Left ventricle myocardium inferior (tissue), 1 donor: ENCODE data around the gene GABRA1. TPM values are rescaled to one million over a fixed set of nuclear protein-coding genes. Genes with fewer than 3 reads are reported as not detected.

Experiments
- DNase-seq: peaks from one replicate; pipeline ENCODE4 v3.0.0-alpha.2; 2020
- H3K27ac ChIP-seq: fragments of 200-600 bp; replicated peaks from 2 replicates; pipeline ENCODE4 v1.8.0; 2021
- H3K27me3 ChIP-seq: fragments of 200-600 bp; 2 replicates; pipeline ENCODE4 v1.8.0; 2021; ENCODE audit warnings: low read depth
- H3K36me3 ChIP-seq: fragments of 200-600 bp; 2 replicates; pipeline ENCODE4 v1.8.0; 2021
- H3K4me1 ChIP-seq: fragments of 200-600 bp; 2 replicates; pipeline ENCODE4 v1.8.0; 2021
- H3K4me3 ChIP-seq: fragments of 200-600 bp; 2 replicates; pipeline ENCODE4 v1.8.0; 2021; ENCODE audit warnings: mild to moderate bottlenecking, moderate library complexity
- H3K9me3 ChIP-seq: fragments of 200-600 bp; replicated peaks from 2 replicates; pipeline ENCODE4 v1.8.0; 2021
- CTCF ChIP-seq: fragments of 200-600 bp; IDR thresholded peaks from 2 replicates; pipeline ENCODE4 v1.8.0; 2021; ENCODE audit warnings: antibody characterized with exemption, mild to moderate bottlenecking, borderline replicate concordance
- intact Hi-C: fragments of 100-400 bp; cut with micrococcal nuclease; formaldehyde crosslinking; loops from one replicate; pipeline ENCODE4 v1.11.0; 2022
- total RNA-seq: library from RNA; stranded (reverse); fragmentation: NEBNext Ultra II Directional; extraction: Animal tissue kit (Norgen Biotek cat#: 25700); gene quantifications from one replicate; pipeline ENCODE4 v1.2.1, GENCODE V29; 2021
- donor health status: DM: no; HTN: yes; CAD: no; lungs with severe emphysema.

The GABRA1 gene
- total RNA-seq, 1 donor from 2014 or later, result not detected

- no peak overlapping the region for H3K27ac ChIP-seq
- H3K27me3 ChIP-seq, result peaks cover 64% of the 10 kb centered on the region
- intact Hi-C loops, result no loop called here
- no peaks in the 10 kb centered on the region for H3K4me1 ChIP-seq
- no peak for TF ChIP-seq CTCF
- no peaks in the 10 kb centered on the region for H3K36me3 ChIP-seq
- no peak overlapping the region for H3K4me3 ChIP-seq
- H3K9me3 ChIP-seq, result no peaks in the 10 kb centered on the region
- DNase-seq, result no peak
These were observed 2.6 kb downstream of the GABRA1 start for GRCh38 chr5:161850491-161850890.

GRCh38 chr5:161851691-161852299, 3.9 kb downstream of the GABRA1 start:
- no peak for TF ChIP-seq CTCF
- no peak overlapping the region for H3K4me3 ChIP-seq
- intact Hi-C loops, result no loop called here

GRCh38 chr5:161857358-161857757, 9.4 kb downstream of the GABRA1 start:
- intact Hi-C loops, result no loop called here
- H3K27me3 ChIP-seq, result peaks cover under 1% of the 10 kb centered on the region
- no peaks in the 10 kb centered on the region for H3K4me1 ChIP-seq
- no peaks in the 10 kb centered on the region for H3K9me3 ChIP-seq
- no peaks in the 10 kb centered on the region for H3K36me3 ChIP-seq
- no peak overlapping the region for H3K4me3 ChIP-seq
- TF ChIP-seq CTCF, result no peak
- DNase-seq, result no peak
- no peak overlapping the region for H3K27ac ChIP-seq

More at GRCh38 chr5:161851691-161852299, 3.9 kb downstream of the GABRA1 start:
- no peaks in the 10 kb centered on the region for H3K9me3 ChIP-seq
- DNase-seq, result no peak
- peaks cover 54% of the 10 kb centered on the region for H3K27me3 ChIP-seq
- no peaks in the 10 kb centered on the region for H3K36me3 ChIP-seq
- no peaks in the 10 kb centered on the region for H3K4me1 ChIP-seq
- H3K27ac ChIP-seq, result no peak overlapping the region

- intact Hi-C loops, result no loop called here
- no peaks in the 10 kb centered on the region for H3K36me3 ChIP-seq
- no peak overlapping the region for H3K27ac ChIP-seq
- H3K9me3 ChIP-seq, result no peaks in the 10 kb centered on the region
- TF ChIP-seq CTCF, result no peak
- H3K4me3 ChIP-seq, result no peak overlapping the region
- DNase-seq, result no peak
- H3K4me1 ChIP-seq, result no peaks in the 10 kb centered on the region
- no peaks in the 10 kb centered on the region for H3K27me3 ChIP-seq
These were observed 15.3 kb downstream of the GABRA1 start for GRCh38 chr5:161863259-161863658.

GRCh38 chr5:161863811-161864210, 15.9 kb downstream of the GABRA1 start:
- no peaks in the 10 kb centered on the region for H3K9me3 ChIP-seq
- no peak for TF ChIP-seq CTCF
- no peak overlapping the region for H3K27ac ChIP-seq
- no peaks in the 10 kb centered on the region for H3K27me3 ChIP-seq
- H3K4me1 ChIP-seq, result no peaks in the 10 kb centered on the region
- no peak for DNase-seq
- H3K4me3 ChIP-seq, result no peak overlapping the region
- H3K36me3 ChIP-seq, result no peaks in the 10 kb centered on the region
- intact Hi-C loops, result no loop called here
